Measurements from ENCODE around the gene ADSS2.
"Not testable (repeated sequence)": the region's sequence is repeated elsewhere in the genome, so short reads cannot be mapped to it uniquely, and the experiment has no call there.

ADSS2 gene

DNA sequence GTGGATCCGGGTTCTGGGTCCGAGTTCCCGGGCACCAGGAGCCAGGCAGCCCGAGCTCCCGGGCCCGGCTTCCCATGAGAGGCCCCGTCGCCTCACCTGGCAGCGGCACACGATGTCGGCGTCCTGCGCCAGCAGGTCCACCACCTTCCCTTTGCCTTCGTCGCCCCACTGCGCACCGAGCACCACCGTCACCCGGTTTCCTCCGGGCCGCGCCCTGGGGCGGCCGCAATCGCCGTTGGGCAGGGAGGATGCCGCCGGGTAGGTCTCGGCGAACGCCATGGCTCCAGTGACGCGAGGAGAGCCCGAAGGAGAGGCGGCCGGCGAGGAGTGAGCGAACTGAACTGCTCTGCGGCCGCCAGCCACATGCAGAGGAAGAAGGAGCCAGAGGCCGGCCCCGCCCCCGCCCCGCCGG, at the start of gene ADSS2:
Gene ADSS2 (minus strand): TSS at position 371 of the 412 bp plus-strand sequence. CDS start 92 bp downstream, at position 279.
- FAIRE-seq = no peak

DNA sequence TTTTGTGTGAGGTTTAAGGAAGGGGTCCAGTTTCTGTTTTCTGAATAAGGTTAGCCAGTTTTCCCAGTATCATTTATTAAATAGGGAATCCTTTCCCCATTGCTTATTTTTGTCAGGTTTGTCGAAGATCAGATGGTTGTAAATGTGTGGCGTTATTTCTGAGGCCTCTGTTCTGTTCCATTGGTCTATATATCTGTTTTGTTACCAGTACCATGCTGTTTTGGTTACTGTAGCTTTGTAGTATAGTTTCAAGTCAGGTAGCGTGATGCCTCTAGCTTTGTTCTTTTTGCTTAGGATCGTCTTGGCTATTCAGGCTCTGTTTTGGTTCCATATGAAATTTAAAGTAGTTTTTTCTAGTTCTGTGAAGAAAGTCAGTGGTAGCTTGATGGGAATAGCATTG, 48.8 kb upstream of the ADSS2 start:
- not testable (repeated sequence) for FAIRE-seq

DNA sequence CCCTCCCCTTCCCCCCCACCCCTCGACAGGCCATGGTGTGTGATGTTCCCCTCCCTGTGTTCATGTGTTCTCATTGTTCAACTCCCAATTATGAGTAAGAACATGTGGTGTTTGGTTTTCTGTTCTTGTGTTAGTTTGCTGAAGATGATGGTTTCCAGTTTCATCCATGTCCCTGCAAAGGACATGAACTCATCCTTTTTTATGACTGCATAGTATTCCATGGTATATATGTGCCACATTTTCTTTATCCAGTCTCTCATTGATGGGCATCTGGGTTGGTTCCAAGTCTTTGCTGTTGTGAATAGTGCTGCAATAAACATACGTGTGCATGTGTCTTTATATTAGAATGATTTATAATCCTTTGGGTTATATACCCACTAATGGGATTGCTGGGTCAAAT, 47.8 kb upstream of the ADSS2 start:
- not testable (repeated sequence) for FAIRE-seq

DNA sequence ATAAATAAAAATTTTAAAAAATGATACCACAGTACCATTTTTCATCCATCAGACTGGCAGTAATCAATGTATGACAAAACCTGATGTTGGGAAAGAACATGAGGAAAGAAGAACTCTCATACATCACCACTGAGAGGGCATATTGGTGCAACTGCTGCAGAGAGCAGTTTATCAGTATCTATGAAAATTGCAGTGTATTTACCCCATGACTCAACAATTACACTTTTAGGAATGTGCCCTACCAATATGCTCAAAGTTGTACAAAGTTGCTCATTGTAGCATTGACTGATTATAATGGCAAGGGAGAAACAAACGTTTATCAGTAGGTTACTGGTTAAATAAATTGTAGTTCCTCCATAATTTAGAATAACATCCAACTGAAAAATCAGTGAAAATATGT, 46.1 kb upstream of the ADSS2 start:
- no peak for FAIRE-seq

DNA sequence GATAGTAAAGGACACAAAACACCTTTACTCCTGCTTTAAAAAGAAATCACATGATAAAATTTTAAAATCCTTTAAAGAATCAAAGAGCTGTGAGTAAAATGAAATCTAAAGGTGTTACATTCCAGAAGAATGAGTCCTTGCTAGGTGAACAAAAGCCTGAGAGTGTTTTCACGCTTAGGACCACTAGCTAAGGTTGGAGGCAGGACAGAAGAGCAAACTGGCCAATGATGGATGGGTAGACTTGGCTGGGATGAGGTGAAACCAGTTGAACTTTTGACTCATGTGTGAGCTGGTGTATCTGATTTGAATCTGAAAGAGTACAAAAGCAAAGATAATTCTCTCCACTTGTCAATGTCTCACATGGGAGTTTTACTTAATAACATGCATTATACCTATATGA, 44.5 kb upstream of the ADSS2 start:
- FAIRE-seq = no peak

DNA sequence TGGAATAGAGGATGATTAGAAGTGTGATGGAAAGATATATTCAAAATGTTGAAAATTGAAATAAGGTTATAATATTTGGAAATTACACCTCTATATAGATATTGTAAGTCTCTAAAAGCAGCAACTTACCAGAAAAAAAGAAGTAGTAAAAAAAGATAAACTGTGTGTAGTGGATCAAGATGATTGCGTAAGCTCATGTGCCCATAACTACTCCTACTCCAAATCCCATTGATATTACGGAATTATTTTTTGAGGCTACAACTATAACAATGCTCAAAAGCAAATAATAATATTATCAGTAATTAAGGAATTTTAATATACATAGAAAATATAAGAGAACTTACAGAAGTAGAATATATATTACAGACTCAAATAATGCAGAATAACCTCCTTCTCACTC, 42.9 kb upstream of the ADSS2 start:
- peak; percentile 46 for FAIRE-seq

DNA sequence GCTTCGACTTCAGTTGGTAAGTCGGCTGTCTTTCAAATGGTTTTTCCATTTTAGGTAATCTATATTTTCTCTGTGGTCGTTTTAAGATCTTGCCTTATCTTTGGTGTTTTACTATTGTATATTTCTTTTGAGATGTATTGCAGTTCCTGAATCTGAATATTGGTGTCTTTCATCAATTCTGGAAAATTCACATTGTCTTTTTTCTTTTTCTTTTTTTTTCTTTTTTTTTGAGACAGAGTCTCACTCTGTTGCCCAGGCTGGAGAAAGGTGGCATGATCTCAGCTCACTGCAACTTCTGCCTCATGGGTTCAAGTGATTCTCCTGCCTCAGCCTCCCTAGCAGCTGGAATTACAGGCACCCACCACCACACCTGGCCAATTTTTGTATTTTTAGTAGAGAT, 33.3 kb upstream of the ADSS2 start:
- peak; percentile 45 for FAIRE-seq

DNA sequence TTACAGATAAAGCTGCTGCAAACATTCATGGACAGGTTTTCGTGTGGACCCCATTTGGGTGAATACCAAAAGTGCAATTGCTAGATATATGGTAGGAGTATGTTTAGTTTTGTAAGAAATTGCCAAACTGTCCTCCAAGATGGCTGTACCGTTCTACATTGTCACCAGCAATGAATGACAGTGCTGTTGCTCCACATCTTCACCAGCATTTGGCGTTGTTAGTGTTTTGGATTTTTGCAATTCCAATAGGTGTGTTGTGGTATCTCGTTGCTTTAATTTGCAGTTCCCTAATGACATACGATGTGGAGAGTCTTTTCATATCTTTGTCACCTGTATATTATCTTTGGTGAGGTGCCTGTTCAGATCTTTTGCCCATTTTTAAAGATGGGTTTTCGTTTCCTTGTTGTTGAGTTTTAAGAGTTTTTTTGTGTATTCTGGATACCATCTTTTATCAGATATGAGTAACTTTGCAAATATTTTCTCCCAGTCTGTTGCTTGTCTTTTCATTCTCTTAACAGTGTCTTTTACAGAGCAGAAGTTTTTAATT, 21.4 kb upstream of the ADSS2 start:
- FAIRE-seq = peak; percentile 5

DNA sequence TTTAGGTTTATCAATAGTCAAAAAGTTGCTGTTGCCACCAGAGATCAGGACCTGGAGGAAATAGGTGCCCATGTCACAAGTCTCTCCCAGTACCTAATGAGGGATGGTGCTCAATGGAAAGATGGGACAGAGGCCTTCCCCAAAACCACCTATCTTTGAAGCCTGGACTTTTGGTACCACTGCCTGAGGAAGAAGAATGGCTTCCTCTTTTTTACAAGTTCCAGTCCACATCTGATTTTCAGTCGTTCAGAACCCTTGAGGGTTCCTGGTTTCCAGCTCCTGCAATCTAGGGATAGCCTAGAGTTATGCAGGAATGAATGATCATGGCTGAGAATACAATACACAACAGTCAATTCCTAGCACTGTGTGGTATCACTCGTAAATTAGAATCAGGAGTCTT, 15.0 kb upstream of the ADSS2 start:
- FAIRE-seq = no peak

DNA sequence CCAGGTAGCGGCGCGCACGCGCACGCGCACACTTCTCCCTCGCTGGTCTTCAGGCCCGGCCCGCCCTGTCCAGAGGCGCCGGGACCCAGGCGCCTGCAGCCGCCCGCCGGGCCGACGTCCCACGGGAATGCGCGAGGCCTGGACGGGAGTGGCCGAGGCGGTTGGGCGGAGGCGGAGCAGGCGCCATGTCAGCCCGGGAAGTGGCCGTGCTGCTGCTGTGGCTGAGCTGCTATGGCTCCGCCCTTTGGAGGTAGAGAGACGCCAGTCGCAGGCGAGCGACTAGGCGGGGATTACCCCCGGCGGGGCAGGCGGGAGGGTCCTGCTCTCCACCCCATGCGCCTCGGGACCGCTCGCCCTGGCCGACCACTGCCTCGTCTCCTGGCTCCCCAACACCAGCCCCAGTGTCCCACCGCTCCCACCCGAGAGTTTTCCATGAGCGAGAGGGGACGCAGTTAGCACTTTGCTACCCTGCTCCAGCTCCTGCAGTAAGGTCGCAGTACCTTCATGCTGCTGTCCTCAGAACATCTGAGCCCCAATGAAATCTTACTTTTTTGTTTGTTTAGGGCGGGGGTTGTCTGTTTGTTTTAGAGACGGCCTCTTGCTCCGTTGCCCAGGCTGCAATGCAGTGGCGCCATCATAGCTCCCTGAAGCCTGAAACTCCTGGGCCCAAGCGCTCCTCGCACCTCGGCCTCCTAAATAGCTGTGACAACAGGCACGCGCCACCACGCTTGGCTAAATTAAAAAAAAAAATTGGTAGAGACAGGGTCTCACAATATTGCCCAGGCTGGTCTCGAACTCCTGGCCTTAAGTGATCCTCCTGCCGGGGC, 9.7 kb upstream of the ADSS2 start, which contains the start of gene CATSPERE:
Gene CATSPERE (plus strand): TSS at position 29 of the 827 bp plus-strand sequence. CDS start 157 bp downstream, at position 186.
- FAIRE-seq = no peak

DNA sequence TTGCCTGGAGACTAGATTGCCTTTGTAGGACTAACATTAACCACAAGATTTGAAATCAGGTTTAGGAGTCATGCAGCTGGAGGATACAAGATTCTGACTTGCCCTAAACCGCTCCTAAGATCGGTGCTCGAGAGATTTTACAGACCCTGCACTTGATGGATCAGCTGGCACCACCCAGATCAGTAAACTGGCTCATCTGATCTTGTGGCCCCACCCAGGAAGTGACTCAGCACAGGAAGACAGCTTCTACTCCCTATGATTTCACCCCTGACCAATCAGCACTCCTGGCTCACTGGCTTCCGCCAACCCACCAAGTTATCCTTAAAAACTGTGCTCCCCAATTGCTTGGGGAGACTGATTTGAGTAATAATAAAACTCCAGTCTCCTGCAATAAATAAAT, 8.5 kb upstream of the ADSS2 start:
- FAIRE-seq = no peak

DNA sequence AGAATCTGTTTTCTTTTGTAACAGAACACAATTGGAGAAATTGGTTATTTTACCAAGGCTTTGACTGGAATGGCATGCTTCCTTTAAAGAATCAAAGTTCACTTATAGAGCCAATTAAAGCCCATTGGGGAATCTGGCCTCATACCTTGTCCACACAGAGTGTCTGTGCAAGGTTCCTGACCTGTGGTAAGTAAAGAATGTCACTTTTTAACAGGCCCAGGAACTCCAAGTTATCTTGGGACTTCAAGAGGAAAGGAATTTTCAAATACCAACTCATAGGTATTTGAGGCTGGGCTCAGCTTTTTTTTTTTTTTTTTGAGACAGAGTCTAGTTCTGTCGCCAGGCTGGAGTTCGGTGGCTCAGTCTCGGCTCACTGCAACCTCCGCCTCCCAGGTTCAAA, 7.1 kb upstream of the ADSS2 start:
- no peak for FAIRE-seq

DNA sequence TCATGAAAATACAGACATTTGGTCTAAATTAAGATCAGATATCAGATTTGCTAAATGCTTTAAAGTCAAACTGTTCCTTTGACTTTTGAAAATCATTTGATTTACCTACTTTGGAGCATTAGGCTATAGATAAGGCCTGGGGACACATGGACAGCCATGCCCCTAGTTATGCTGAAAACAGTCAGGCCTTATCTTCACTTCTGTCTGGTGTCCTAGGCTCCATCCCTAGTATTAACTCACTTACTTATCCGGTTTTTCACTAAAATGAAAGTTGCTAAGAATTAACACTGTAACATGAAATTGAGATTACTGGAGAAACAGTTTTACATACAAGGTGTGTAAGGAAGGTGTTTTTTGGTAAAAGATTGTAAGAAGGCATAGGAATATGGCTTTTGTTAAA, 4.9 kb upstream of the ADSS2 start:
- FAIRE-seq = peak; percentile 82

DNA sequence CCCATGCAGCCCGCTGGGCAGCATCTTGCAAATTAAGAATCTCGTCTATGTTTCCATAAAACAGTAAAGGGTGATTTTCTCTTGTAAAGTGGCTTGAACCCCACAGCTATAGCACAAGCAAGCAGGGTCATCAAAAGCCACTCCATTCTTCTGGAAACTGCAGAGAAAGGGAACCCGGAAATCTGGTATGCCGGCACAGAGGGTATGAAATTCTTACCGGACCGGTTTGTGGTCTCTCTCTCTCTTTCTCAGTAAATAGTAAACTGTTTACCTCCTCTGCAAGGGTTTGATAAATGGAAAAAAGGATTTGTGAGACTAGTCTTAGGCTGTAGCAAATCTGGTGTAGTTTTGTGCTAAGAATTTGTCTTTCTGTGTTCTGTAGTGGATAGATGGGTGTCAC, 2.7 kb upstream of the ADSS2 start:
- no peak for FAIRE-seq

DNA sequence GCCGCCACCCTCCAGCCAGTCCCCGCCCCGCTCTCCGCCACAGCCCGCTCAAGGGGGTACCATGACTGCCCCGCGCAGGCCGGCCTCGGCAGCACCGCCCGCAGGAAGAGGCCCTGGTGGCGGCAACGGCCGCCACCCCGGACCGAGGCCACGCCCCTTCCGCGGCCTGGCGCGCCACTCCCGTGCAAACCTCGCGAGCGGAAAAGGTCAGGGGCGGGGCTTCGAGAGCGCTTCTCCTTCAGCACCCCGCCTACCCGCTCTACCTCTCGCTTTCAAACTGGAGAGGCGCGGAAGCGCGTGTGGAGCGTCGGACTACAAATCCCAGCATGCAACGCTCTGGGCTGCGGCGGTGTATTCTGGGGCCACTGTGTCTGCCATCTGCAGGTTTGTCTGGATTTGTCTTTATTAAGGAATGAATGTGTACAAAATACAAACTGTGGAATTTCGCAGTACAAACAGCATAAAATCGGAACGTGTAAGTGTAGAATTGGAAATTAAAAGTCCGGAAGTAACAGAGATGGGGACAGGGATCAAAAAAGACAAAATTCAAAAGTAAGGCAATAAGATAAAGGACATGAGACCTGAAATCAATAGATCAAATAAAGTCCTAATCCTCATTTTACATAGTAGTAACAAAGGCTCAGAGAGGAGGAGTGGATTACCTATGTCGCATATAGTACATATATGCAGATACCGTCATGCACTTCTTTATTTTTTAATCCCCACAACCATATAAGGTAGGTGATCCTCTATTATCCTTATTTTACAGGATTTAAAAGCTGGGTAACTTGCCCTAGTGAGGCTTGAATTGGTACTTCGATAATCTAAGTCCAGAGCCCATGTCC, 464 bp upstream of the ADSS2 start:
- peak; percentile 99 for FAIRE-seq

DNA sequence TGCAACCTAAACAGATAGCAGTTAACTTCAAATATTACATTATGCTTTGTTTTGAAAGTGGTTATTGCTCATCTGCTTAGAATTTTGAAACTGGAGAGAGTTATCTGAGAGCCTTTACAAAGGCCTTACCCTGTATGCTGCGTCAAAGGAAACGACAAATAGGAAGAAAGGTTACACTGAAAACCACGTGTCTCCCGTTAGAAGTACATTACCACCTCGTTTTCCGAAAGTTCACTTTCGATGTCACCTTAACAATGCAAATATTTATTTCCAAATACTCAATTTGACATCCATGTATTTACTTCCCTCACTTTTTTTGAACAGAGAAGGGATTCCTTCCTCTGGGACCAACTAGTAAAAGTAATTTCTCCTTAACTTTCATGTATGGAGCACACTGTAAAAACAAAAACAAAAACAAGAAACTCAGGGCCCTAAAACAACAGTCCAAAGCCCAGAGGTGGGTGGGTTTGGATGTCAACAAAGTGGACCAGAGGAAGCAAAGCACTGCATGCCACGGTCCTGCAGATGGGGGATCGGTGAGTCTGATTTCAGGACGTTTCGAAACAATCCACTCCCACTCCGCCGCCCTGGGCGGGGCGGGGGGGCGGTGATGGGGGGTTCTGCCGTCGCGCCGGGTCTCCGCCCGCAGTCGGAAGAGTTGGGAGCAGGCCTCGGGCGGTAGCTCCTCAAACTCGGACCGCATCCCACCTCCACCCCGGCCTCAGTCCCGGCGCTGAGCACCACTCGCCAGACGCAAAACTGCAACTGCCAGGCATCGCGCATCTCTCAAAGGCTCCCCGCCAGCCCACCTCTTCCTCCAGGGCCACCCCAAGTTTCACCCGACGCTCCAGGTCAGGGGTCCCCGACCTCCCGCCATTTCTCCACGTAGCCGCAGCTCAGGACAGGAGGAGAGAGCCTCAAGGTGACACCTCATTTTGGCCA, 841 bp downstream of the ADSS2 start:
- FAIRE-seq = peak; percentile 29

DNA sequence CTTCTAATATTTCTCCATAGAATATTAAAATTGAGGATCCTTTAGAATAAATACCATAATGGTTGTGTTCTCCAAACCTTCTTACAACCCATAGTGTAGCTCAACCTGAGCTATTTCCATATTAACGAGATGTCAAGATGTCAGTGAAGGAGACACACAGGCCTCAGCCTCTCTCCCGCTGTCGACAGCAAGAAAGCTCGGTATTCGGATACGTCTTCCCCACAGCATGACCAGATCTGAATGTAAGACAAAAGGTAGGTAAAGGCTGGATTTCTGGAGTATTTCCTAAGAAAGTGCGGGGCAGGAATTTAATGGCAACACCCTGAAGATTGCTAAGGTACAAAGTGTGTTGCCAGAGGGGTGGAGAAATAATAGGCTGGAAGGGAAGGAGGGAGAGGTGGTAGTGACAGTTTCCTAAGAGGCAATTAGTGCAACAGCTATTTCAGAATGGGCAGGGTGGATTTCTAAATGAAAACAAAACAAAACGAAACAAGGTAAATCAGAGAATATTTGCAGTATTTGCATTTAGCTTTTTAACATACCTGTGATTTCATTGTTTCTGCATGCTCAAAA, 1.7 kb downstream of the ADSS2 start:
- no peak for FAIRE-seq

DNA sequence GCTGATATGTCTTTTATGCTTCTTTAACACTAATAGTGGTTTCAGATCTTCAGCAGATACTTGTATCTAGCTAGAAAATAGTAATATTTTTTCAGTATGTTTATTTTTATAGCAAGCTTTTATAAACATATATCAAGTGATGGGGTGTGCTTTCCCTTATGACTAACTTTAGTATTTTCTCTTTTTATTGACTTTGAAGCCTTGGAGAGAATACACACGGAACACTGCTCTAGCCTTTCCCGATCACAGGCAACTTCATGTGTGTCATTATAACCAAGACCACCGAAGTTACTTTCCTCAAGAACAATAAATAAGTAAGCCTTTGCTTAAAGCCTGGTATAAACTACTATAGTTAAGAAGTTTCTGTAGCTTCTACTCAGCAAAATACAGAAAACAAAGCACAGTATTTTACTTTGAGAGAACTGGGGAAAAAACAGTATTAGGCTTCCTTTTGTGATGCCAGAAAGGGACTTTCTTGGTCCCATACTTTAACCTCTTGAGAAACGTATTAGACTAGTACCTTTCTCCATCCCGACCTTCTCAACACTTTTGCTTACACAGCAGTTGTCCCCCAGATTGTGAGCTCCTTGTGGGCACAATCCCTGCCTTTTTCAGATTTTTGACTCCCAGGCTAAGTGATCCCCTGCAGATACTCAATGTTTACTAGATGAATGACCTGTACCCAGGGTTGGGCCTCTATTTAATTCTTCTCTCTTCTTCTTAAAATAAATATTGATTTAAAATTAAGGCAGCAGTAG, 3.3 kb downstream of the ADSS2 start:
- no peak for FAIRE-seq

DNA sequence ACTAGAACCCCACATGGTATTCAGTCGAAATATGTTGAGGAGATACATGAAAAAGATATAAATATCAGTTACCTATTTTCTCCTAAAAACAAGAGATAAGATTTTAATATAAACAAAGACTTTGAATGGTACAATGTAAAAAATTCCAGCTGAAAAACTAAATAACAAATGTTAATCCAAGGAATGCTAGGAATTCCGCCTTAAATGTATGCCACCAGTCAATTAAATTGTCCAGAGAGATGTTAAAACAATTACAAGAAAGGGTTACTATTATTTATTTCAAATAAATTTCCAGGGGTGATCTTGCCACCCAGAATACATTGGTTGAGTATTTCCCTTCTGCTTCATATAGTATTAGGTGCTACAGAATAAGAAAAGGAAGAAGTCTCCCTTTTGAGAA, 4.2 kb downstream of the ADSS2 start:
- peak; percentile 17 for FAIRE-seq

DNA sequence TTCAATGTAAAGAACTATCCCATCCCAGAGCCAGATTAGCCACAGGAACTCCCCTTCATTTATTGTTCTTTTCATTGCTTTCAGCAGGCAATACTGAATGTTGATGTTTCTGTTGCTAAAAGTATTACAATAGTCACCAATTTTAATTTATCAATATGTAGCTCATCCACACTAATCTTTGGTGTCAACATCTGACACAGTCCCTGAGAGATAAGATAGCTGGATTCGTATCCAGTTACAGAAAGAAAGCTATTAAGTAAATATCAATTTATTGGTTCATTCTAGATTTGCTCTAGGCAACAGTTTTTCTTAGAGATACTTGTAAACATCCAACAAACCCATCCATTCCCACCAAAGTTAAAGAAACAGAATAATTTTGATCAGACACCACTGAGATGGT, 4.7 kb downstream of the ADSS2 start:
- FAIRE-seq = no peak
